Dermis blood vessel endothelial cell (primary cell): ENCODE data around the gene CFTR. TPM values are rescaled to one million over a fixed set of nuclear protein-coding genes. Genes with fewer than 3 reads are reported as not detected.
"Not testable (repeated sequence)": the region's sequence is repeated elsewhere in the genome, so short reads cannot be mapped to it uniquely, and the experiment has no call there.

Experiments
- DNase-seq: peaks from one replicate; pipeline ENCODE4 v3.0.0; 2010
- total RNA-seq: library from RNA; depleted of rRNA; stranded (reverse); fragments of >200 nt; gene quantifications from 2 replicates; pipeline ENCODE4 v1.2.3, GENCODE V29; 2014

Gene CFTR
- total RNA-seq, 1 donor from 2014 or later, result not detected

DNA sequence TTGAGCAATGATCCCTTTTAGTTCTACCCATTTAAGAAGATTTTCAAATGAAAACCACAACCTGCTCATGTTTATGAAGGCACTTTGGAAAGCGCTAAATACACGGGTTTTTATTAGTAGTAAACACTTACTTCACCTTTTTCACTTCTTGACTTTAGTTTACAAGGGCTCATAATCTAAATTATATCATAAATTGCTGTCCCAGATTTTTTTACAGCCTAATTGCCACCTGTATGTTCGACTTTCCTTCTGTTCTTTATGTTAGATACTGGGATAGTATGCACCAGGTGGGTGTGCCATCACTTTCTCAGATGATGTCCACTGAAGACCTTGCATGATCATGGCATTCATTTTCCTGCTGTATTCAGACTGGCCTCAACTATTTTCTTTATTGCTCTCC is 22.5 kb downstream of the CFTR start:
- no peak for DNase-seq

GRCh38 chr7:117505238-117505637 is 25.4 kb downstream of the CFTR start:
- no peak for DNase-seq

- no peak for DNase-seq
Measured at GRCh38 chr7:117508676-117509075, 28.9 kb downstream of the CFTR start.

DNA sequence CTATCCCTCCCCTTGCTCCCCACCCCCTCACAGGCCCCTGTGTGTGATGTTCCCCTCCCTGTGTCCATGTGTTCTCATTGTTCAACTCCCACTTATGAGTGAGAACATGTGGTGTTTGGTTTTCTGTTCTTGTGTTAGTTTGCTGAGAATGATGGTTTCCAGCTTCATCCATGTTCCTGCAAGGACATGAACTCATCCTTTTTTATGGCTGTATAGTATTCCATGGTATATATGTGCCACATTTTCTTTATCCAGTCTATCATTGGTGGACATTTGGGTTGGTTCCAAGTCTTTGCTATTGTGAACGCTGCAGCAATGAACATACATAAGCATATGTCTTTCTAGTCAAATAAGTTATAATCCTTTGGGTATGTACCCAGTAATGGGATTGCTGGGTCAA is 37.4 kb downstream of the CFTR start:
- not testable (repeated sequence) for DNase-seq

GRCh38 chr7:117530390-117530789 is 50.6 kb downstream of the CFTR start:
- DNase-seq, result no peak

GRCh38 chr7:117531595-117532244 is 51.9 kb downstream of the CFTR start:
- no peak for DNase-seq

DNA sequence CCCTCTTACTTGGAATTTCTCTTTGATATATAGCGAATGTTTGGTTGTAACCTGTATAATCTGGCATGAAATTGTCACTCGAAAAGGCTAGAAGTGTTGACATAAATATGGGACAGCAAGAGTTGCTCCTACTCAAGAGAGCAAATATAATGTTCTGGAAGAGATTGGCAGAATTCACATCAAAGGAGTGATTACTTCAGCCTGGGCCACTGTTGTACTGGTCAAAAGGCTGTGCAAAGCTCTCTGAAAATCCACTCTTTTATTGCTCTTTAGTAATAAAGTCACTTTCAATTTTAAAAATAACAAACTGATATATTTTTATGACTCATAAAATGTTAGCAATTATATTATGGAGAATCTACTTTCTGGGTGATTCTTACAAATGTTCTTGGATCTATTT is 58.2 kb downstream of the CFTR start:
- no peak for DNase-seq

GRCh38 chr7:117544061-117544460 is 64.2 kb downstream of the CFTR start:
- no peak for DNase-seq

GRCh38 chr7:117548035-117548434 is 68.2 kb downstream of the CFTR start:
- DNase-seq, result no peak

- DNase-seq, result no peak
Measured at GRCh38 chr7:117550625-117551024, 70.8 kb downstream of the CFTR start.

- no peak for DNase-seq
Measured at GRCh38 chr7:117552660-117553059, 72.8 kb downstream of the CFTR start.

GRCh38 chr7:117555260-117555659 is 75.4 kb downstream of the CFTR start:
- DNase-seq, result no peak

DNA sequence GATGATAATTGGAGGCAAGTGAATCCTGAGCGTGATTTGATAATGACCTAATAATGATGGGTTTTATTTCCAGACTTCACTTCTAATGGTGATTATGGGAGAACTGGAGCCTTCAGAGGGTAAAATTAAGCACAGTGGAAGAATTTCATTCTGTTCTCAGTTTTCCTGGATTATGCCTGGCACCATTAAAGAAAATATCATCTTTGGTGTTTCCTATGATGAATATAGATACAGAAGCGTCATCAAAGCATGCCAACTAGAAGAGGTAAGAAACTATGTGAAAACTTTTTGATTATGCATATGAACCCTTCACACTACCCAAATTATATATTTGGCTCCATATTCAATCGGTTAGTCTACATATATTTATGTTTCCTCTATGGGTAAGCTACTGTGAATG is 79.6 kb downstream of the CFTR start:
- no peak for DNase-seq

- DNase-seq, result no peak
Measured at GRCh38 chr7:117560030-117560429, 80.2 kb downstream of the CFTR start.

DNA sequence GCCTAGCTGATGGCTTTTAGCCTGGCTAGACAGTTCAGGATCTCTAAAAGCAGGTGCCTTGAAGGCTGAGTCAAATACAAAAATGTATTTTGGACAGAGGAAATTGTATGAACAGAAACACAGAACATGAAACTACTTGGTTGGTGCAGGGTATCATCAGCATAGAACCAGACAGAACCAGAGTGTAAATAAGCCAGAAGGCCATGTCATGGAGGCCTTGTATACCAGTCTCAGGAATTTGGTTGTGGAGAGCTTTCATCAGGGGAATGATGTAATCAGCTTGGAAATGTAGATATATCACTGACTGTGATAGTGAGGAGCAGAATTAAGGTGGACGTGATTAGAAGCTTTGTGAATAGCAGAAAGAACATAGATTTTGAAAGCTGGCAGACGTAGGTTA is 82.9 kb downstream of the CFTR start:
- no peak for DNase-seq

DNA sequence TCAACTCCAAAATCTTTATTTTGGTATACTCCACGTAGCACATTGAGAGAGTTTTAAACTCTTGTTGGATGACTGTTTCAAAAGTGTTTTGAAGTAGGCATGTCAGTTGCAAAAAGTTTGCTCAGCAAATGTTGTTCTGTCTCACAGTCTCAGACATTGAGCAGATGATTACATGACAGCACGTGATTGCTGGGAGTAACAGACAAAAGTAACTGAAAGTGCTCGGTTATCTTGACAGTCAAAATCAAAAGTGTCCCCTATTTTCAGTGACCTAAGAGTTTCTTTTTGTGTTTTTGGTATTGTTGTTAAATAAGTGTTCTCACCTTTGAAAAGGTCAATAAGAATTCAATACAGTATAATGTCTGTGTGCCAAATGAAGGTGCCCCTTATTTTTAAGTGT is 84.3 kb downstream of the CFTR start:
- no peak for DNase-seq

GRCh38 chr7:117564627-117565026 is 84.8 kb downstream of the CFTR start:
- no peak for DNase-seq

DNA sequence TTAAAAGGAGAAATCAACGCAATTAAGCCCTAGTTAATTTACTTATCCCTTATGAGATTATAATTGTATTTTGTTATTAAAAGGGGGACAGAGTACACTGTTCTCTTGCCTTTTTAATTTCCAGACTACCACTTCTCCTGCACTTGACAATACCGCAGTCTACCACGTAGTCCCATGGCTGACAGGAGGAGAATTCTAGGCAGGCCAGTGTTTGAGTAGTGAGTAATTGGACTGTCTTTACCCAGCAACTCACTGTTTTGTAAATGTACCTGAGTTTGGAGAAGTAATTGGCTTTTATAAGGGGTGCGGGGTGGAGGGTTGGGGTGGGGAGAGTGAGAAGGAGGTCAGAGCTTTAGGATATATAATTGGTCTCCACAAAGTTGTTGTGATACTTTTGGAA is 85.4 kb downstream of the CFTR start:
- DNase-seq, result no peak

DNA sequence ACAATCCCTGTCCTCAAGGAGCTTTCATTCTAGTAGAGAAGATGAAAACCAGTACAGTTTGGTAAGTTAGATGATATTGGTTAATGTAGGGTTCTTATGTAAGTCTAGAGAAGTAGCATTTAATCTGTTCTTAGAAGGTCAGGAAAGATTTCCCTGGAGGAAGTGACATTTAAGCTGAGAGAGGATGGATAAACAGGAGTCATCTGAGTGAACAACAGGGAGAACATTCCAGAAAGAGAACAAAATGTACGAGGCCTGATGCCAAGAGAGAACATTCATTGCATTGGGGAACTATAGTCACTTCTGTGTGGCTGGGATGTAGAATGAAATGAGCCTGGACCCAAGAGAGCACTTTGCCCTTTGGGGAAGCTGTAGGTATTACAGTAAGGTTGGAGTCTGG is 88.0 kb downstream of the CFTR start:
- no peak for DNase-seq

- no peak for DNase-seq
Measured at GRCh38 chr7:117572856-117573620, 93.2 kb downstream of the CFTR start.

DNA sequence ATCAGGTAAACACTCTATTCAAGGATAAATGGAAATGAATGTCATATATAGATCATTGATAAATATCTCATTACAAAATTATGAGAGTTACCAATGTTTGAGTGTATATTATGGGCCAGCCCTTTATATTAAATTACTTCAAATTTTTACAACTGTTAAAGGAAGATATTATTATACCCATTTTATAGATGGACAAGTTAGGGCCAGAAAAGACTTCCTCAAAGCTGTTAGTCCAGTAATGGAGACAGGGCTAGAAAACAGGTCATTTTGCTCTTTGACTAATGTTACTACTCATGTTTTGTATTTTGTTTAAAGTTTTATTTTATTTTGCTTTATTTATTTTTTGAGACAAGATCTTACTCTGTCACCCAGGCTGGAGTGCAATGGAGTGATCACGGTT is 101.6 kb downstream of the CFTR start:
- DNase-seq, result no peak

- no peak for DNase-seq
Measured at GRCh38 chr7:117582219-117582704, 102.4 kb downstream of the CFTR start.

- DNase-seq, result no peak
Measured at GRCh38 chr7:117587931-117588330, 108.1 kb downstream of the CFTR start.

DNA sequence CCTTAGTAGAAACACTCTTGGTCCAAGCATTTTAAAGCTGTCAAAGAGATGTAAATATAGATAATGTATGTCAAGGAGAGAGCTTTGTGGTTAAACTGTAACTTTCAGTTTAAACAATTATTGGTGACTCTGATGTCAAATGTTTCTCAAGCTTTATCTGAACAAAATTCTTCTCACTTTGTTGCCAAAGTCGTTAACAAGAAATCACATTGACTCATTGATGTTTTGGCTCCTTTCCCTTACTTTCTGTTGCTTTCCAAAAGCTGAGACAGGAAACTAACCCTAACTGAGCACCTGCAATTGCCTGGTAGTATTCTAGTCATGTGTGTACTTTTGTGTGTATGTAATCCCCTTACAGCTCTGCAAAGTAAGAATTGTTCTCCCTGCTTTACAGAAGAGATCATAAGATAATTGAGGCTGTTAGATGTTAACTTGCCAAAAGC is 108.5 kb downstream of the CFTR start:
- peak; percentile 58 for DNase-seq
